Measurements from ENCODE around the gene COL4A1.

Gene COL4A1

GRCh38 chr13:110210604-110210985, 96.4 kb downstream of the COL4A1 start:
- H3K4ac ChIP-seq (ENCODE audit: low read length), result no peak overlapping the region
- H3K14ac ChIP-seq (ENCODE audit: low read length), result no peak overlapping the region
- H3K9ac ChIP-seq (ENCODE audit: low read depth, low read length, poor library complexity), result no peak overlapping the region
- H3K4me3 ChIP-seq (ENCODE audit: low read length in 2 of 2), result no peak overlapping the region
- no peak overlapping the region for H2BK120ac ChIP-seq (ENCODE audit: low read depth, low read length)
- H2BK12ac ChIP-seq (ENCODE audit: low read length), result no peak overlapping the region
- no CpG with 5 or more reads among the region's 3 CpGs for WGBS, 2 donors (ENCODE audit: extremely low coverage in 2 of 2, insufficient read length in 2 of 2, insufficient replicate concordance in 1 of 2)
- peaks cover 0 to 13% of the 10 kb centered on the region in 2 donors for H3K4me1 ChIP-seq (ENCODE audit: control insufficient read depth in 2 of 2, insufficient read depth in 1 of 2, low read depth in 1 of 2, low read length in 2 of 2)
- H2AK5ac ChIP-seq (ENCODE audit: low read depth, low read length), result no peak overlapping the region
- H3K27ac ChIP-seq (replicated peaks; ENCODE audit: low read length), result no peak overlapping the region
- no peak overlapping the region for H4K91ac ChIP-seq (ENCODE audit: low read depth, low read length, poor library complexity)
- H2BK5ac ChIP-seq (ENCODE audit: low read length), result no peak overlapping the region
- H3K36me3 ChIP-seq (replicated peaks in 1 of 2; ENCODE audit: control insufficient read depth in 2 of 2, insufficient read depth in 2 of 2, low read length in 2 of 2), result peaks cover 7 to 80% of the 10 kb centered on the region in 2 donors
- H3K27me3 ChIP-seq (ENCODE audit: control insufficient read depth in 3 of 3, insufficient read depth in 3 of 3, low read depth in 1 of 3, low read length in 3 of 3), result no peaks in the 10 kb centered on the region
- no peak overlapping the region for H3K23ac ChIP-seq (ENCODE audit: low read depth, low read length, poor library complexity)
- no peak overlapping the region for H4K8ac ChIP-seq (ENCODE audit: low read depth, low read length)
- H2AFZ ChIP-seq (ENCODE audit: low read length), result no peak overlapping the region
- H3K9me3 ChIP-seq (replicated peaks in 1 of 2; ENCODE audit: control insufficient read depth in 2 of 2, insufficient read depth in 1 of 2, low read depth in 1 of 2, low read length in 2 of 2), result no peaks in the 10 kb centered on the region
- no peak overlapping the region for H2BK15ac ChIP-seq (ENCODE audit: low read length)
- H3K4me2 ChIP-seq (ENCODE audit: insufficient read depth, low read length, poor library complexity, severe bottlenecking), result no peak overlapping the region
- no peak overlapping the region for H3K18ac ChIP-seq (ENCODE audit: low read length)
- no peak for DNase-seq (ENCODE audit: low spot score)
- no peaks in the 10 kb centered on the region for H3K79me1 ChIP-seq (ENCODE audit: low read depth, low read length)

- H4K8ac ChIP-seq (ENCODE audit: low read depth, low read length), result no peak overlapping the region
- H2AK5ac ChIP-seq (ENCODE audit: low read depth, low read length), result no peak overlapping the region
- no peak overlapping the region for H3K4ac ChIP-seq (ENCODE audit: low read length)
- H3K4me1 ChIP-seq (ENCODE audit: control insufficient read depth in 2 of 2, insufficient read depth in 1 of 2, low read depth in 1 of 2, low read length in 2 of 2), result peaks cover 0 to 13% of the 10 kb centered on the region in 2 donors
- no peak overlapping the region for H2BK12ac ChIP-seq (ENCODE audit: low read length)
- H3K27me3 ChIP-seq (ENCODE audit: control insufficient read depth in 3 of 3, insufficient read depth in 3 of 3, low read depth in 1 of 3, low read length in 3 of 3), result no peaks in the 10 kb centered on the region
- H2AFZ ChIP-seq (ENCODE audit: low read length), result no peak overlapping the region
- no peak overlapping the region for H3K27ac ChIP-seq (replicated peaks; ENCODE audit: low read length)
- H3K9me3 ChIP-seq (replicated peaks in 1 of 2; ENCODE audit: control insufficient read depth in 2 of 2, insufficient read depth in 1 of 2, low read depth in 1 of 2, low read length in 2 of 2), result no peaks in the 10 kb centered on the region
- H3K18ac ChIP-seq (ENCODE audit: low read length), result no peak overlapping the region
- no peak overlapping the region for H4K91ac ChIP-seq (ENCODE audit: low read depth, low read length, poor library complexity)
- no peak for DNase-seq (ENCODE audit: low spot score)
- WGBS, 2 donors (ENCODE audit: extremely low coverage in 2 of 2, insufficient read length in 2 of 2, insufficient replicate concordance in 1 of 2), result no CpG with 5 or more reads among the region's 14 CpGs
- no peak overlapping the region for H2BK5ac ChIP-seq (ENCODE audit: low read length)
- H3K4me3 ChIP-seq (ENCODE audit: low read length in 2 of 2), result no peak overlapping the region
- H2BK120ac ChIP-seq (ENCODE audit: low read depth, low read length), result no peak overlapping the region
- H3K23ac ChIP-seq (ENCODE audit: low read depth, low read length, poor library complexity), result no peak overlapping the region
- H3K14ac ChIP-seq (ENCODE audit: low read length), result no peak overlapping the region
- no peak overlapping the region for H3K9ac ChIP-seq (ENCODE audit: low read depth, low read length, poor library complexity)
- peaks cover 7 to 84% of the 10 kb centered on the region in 2 donors for H3K36me3 ChIP-seq (replicated peaks in 1 of 2; ENCODE audit: control insufficient read depth in 2 of 2, insufficient read depth in 2 of 2, low read length in 2 of 2)
- H3K79me1 ChIP-seq (ENCODE audit: low read depth, low read length), result no peaks in the 10 kb centered on the region
- no peak overlapping the region for H3K4me2 ChIP-seq (ENCODE audit: insufficient read depth, low read length, poor library complexity, severe bottlenecking)
- H2BK15ac ChIP-seq (ENCODE audit: low read length), result no peak overlapping the region
Observed at GRCh38 chr13:110209950-110210603, 96.9 kb downstream of the COL4A1 start.

GRCh38 chr13:110208116-110208515, 98.8 kb downstream of the COL4A1 start:
- Histone ChIP-seq H2AFZ (ENCODE audit: low read length) (no peak overlapping the region), H2BK120ac (ENCODE audit: low read depth, low read length) (no peak overlapping the region), H2AK5ac (ENCODE audit: low read depth, low read length) (peak overlapping the region; percentile 18), H3K9ac (ENCODE audit: low read depth, low read length, poor library complexity) (no peak overlapping the region), H3K23ac (ENCODE audit: low read depth, low read length, poor library complexity) (peak overlapping the region; percentile 20), H3K27ac (replicated peaks; ENCODE audit: low read length) (no peak overlapping the region), H3K4me1 (ENCODE audit: control insufficient read depth in 2 of 2, insufficient read depth in 1 of 2, low read depth in 1 of 2, low read length in 2 of 2) (peaks cover 0 to 6% of the 10 kb centered on the region in 2 donors), H2BK5ac (ENCODE audit: low read length) (peak overlapping the region; percentile 83), H3K4ac (ENCODE audit: low read length) (no peak overlapping the region), H4K91ac (ENCODE audit: low read depth, low read length, poor library complexity) (no peak overlapping the region), H3K18ac (ENCODE audit: low read length) (peak overlapping the region; percentile 58), H3K4me3 (ENCODE audit: low read length in 2 of 2) (no peak overlapping the region), H3K36me3 (replicated peaks in 1 of 2; ENCODE audit: control insufficient read depth in 2 of 2, insufficient read depth in 2 of 2, low read length in 2 of 2) (peaks cover 10 to 95% of the 10 kb centered on the region in 2 donors), H3K14ac (ENCODE audit: low read length) (no peak overlapping the region), H3K79me1 (ENCODE audit: low read depth, low read length) (no peaks in the 10 kb centered on the region), H3K9me3 (replicated peaks in 1 of 2; ENCODE audit: control insufficient read depth in 2 of 2, insufficient read depth in 1 of 2, low read depth in 1 of 2, low read length in 2 of 2) (no peaks in the 10 kb centered on the region), H3K4me2 (ENCODE audit: insufficient read depth, low read length, poor library complexity, severe bottlenecking) (no peak overlapping the region), H2BK15ac (ENCODE audit: low read length) (no peak overlapping the region), H3K27me3 (ENCODE audit: control insufficient read depth in 3 of 3, insufficient read depth in 3 of 3, low read depth in 1 of 3, low read length in 3 of 3) (no peaks in the 10 kb centered on the region), H4K8ac (ENCODE audit: low read depth, low read length) (no peak overlapping the region), H2BK12ac (ENCODE audit: low read length) (no peak overlapping the region)
- DNase-seq (ENCODE audit: low spot score), result no peak
- whole genome bisulfite sequencing, 2 donors (ENCODE audit: extremely low coverage in 2 of 2, insufficient read length in 2 of 2, insufficient replicate concordance in 1 of 2), result no CpG with 5 or more reads among the region's 10 CpGs

- Histone ChIP-seq H3K4ac (ENCODE audit: low read length) (no peak overlapping the region), H3K4me2 (ENCODE audit: insufficient read depth, low read length, poor library complexity, severe bottlenecking) (no peak overlapping the region), H3K27me3 (ENCODE audit: control insufficient read depth in 3 of 3, insufficient read depth in 3 of 3, low read depth in 1 of 3, low read length in 3 of 3) (no peaks in the 10 kb centered on the region), H2BK5ac (ENCODE audit: low read length) (no peak overlapping the region), H2BK15ac (ENCODE audit: low read length) (no peak overlapping the region), H2BK120ac (ENCODE audit: low read depth, low read length) (no peak overlapping the region), H3K9ac (ENCODE audit: low read depth, low read length, poor library complexity) (no peak overlapping the region), H3K18ac (ENCODE audit: low read length) (no peak overlapping the region), H3K27ac (replicated peaks; ENCODE audit: low read length) (no peak overlapping the region), H3K14ac (ENCODE audit: low read length) (no peak overlapping the region), H4K8ac (ENCODE audit: low read depth, low read length) (no peak overlapping the region), H3K9me3 (replicated peaks in 1 of 2; ENCODE audit: control insufficient read depth in 2 of 2, insufficient read depth in 1 of 2, low read depth in 1 of 2, low read length in 2 of 2) (no peaks in the 10 kb centered on the region), H4K91ac (ENCODE audit: low read depth, low read length, poor library complexity) (no peak overlapping the region), H3K4me3 (ENCODE audit: low read length in 2 of 2) (no peak overlapping the region), H2BK12ac (ENCODE audit: low read length) (no peak overlapping the region), H2AK5ac (ENCODE audit: low read depth, low read length) (no peak overlapping the region), H3K4me1 (ENCODE audit: control insufficient read depth in 2 of 2, insufficient read depth in 1 of 2, low read depth in 1 of 2, low read length in 2 of 2) (peaks cover 0 to 5% of the 10 kb centered on the region in 2 donors), H3K79me1 (ENCODE audit: low read depth, low read length) (no peaks in the 10 kb centered on the region), H3K36me3 (replicated peaks in 1 of 2; ENCODE audit: control insufficient read depth in 2 of 2, insufficient read depth in 2 of 2, low read length in 2 of 2) (peaks cover 6 to 90% of the 10 kb centered on the region in 2 donors), H3K23ac (ENCODE audit: low read depth, low read length, poor library complexity) (no peak overlapping the region), H2AFZ (ENCODE audit: low read length) (no peak overlapping the region)
- WGBS, 2 donors (ENCODE audit: extremely low coverage in 2 of 2, insufficient read length in 2 of 2, insufficient replicate concordance in 1 of 2), result no CpG with 5 or more reads among the region's 2 CpGs
- no peak for DNase-seq (ENCODE audit: low spot score)
Observed at GRCh38 chr13:110206996-110207395, 100.0 kb downstream of the COL4A1 start.

Measured in neuronal stem cell (in vitro differentiated cells).